Muscle of leg (tissue), 11 donors: Measurements from ENCODE around the gene TADA2B. TPM values are rescaled to one million over a fixed set of nuclear protein-coding genes. Genes with fewer than 3 reads are reported as not detected.

Experiments used
- DNase-seq: peaks from one replicate; pipeline ENCODE4 v3.0.0; 2013
- H3K27ac ChIP-seq: one replicate; pipeline ENCODE4 v1.5.1; 2013; ENCODE audit warnings: mild to moderate bottlenecking, low read length, control low read depth
- H3K27me3 ChIP-seq: one replicate; pipeline ENCODE4 v1.6.1; 2013; ENCODE audit warnings: low read length; ENCODE audit not compliant: control insufficient read depth, insufficient read depth
- H3K36me3 ChIP-seq: one replicate; pipeline ENCODE4 v1.6.1; 2013; ENCODE audit warnings: low read length; ENCODE audit not compliant: control insufficient read depth, insufficient read depth
- H3K4me1 ChIP-seq: one replicate; pipeline ENCODE4 v1.6.1; 2013; ENCODE audit warnings: low read length; ENCODE audit not compliant: control insufficient read depth, insufficient read depth
- H3K4me3 ChIP-seq: one replicate; pipeline ENCODE4 v1.5.1; 2013; ENCODE audit warnings: low read length, control low read depth
- H3K9me3 ChIP-seq: replicated peaks from 2 replicates; pipeline ENCODE4 v1.6.1; 2013; ENCODE audit warnings: low read depth, low read length; ENCODE audit not compliant: control insufficient read depth
- WGBS: methylation state at CpG from one replicate; pipeline ENCODE4 v1.1.5; 2013; ENCODE audit warnings: missing lambda C conversion rate; ENCODE audit not compliant: insufficient coverage; 5-methylcytosine and 5-hydroxymethylcytosine counted together
- polyA plus RNA-seq, 8 donors: library from polyadenylated mRNA; unstranded; fragments of 120-200 nt; gene quantifications; one replicate each; pipeline versions ENCODE4 v1.2.1 to v1.2.3, GENCODE V29; 2013; ENCODE audit warnings: inconsistent platforms in 1 of 8, low replicate concordance in 1 of 8; ENCODE audit not compliant: insufficient read length in 8 of 8, insufficient read depth in 1 of 8
- total RNA-seq: library from RNA; stranded (reverse); fragments of 120-200 nt; gene quantifications from one replicate; pipeline ENCODE4 v1.2.4, GENCODE V29; 2013

The TADA2B gene
- total and polyA plus RNA-seq, 9 donors = 15.9 to 26.1 (median 22.3) TPM

- Histone ChIP-seq H3K4me1 (peaks cover 33% of the 10 kb centered on the region), H3K27ac (no peak overlapping the region), H3K36me3 (no peaks in the 10 kb centered on the region), H3K4me3 (no peak overlapping the region), H3K9me3 (no peaks in the 10 kb centered on the region), H3K27me3 (peaks cover 3% of the 10 kb centered on the region)
- DNase-seq = peak; percentile 5
- WGBS = 78% methylated on average over 5 of the region's 7 CpGs
Observed at GRCh38 chr4:7104366-7105031, 61.3 kb downstream of the TADA2B start.

GRCh38 chr4:7105276-7105675 lies 62.1 kb downstream of the TADA2B start:
- Histone ChIP-seq H3K36me3 (no peaks in the 10 kb centered on the region), H3K27me3 (peaks cover 3% of the 10 kb centered on the region), H3K9me3 (no peaks in the 10 kb centered on the region), H3K4me3 (no peak overlapping the region), H3K27ac (no peak overlapping the region), H3K4me1 (peaks cover 33% of the 10 kb centered on the region)
- WGBS = 45% methylated on average over 9 of the region's 15 CpGs
- DNase-seq = peak; percentile 80

- peaks cover 2% of the 10 kb centered on the region for H3K9me3 ChIP-seq
- no peak for DNase-seq
- H3K4me1 ChIP-seq = peaks cover 26% of the 10 kb centered on the region
- H3K36me3 ChIP-seq = no peaks in the 10 kb centered on the region
- WGBS = 60% methylated on average over 2 of the region's 11 CpGs
- H3K4me3 ChIP-seq = no peak overlapping the region
- no peak overlapping the region for H3K27ac ChIP-seq
- H3K27me3 ChIP-seq = peaks cover 3% of the 10 kb centered on the region
Observed at GRCh38 chr4:7107166-7107905, 64.2 kb downstream of the TADA2B start.

Other genes with a start within 250 kb of the TADA2B start
- gene TBC1D14, start 133.5 kb upstream of the TADA2B start, total RNA-seq = 45.2 TPM
- gene TBC1D14, start 133.5 kb upstream of the TADA2B start, polyA plus RNA-seq = 10 to 100 TPM; 31.3 to 40.3 (median 38.7) TPM
- gene GRPEL1, start 24.7 kb downstream of the TADA2B start, total RNA-seq = 27.7 TPM
- 10 to 100 TPM; 28.7 to 31.5 (median 30.2) TPM for gene GRPEL1, start 24.7 kb downstream of the TADA2B start, polyA plus RNA-seq
- gene SORCS2, start 149.2 kb downstream of the TADA2B start, total RNA-seq = 9.1 TPM
- 10 to 100 TPM in 7 of 8 donors, 1 to 10 TPM in 1; 7.4 to 24.9 (median 13.4) TPM for gene SORCS2, start 149.2 kb downstream of the TADA2B start, polyA plus RNA-seq